M059J (cell line): ENCODE data around the gene KCTD7. TPM values are rescaled to one million over a fixed set of nuclear protein-coding genes. Genes with fewer than 3 reads are reported as not detected.
"Not testable (repeated sequence)": the region's sequence is repeated elsewhere in the genome, so short reads cannot be mapped to it uniquely, and the experiment has no call there.

Source experiments
- DNase-seq: peaks from one replicate; pipeline ENCODE4 v3.0.0-alpha.2; 2012; ENCODE audit warnings: low read depth
- total RNA-seq: library from RNA; depleted of rRNA; stranded (reverse); fragments of >200 nt; shearing (Covaris generic); gene quantifications from 2 replicates; pipeline ENCODE4 v1.2.3, GENCODE V29; 2014

The KCTD7 gene
- total RNA-seq, 1 experiment from 2014 or later: 8.3 TPM

GRCh38 chr7:66615699-66616098, 13.0 kb upstream of the KCTD7 start:
- no peak for DNase-seq

DNA sequence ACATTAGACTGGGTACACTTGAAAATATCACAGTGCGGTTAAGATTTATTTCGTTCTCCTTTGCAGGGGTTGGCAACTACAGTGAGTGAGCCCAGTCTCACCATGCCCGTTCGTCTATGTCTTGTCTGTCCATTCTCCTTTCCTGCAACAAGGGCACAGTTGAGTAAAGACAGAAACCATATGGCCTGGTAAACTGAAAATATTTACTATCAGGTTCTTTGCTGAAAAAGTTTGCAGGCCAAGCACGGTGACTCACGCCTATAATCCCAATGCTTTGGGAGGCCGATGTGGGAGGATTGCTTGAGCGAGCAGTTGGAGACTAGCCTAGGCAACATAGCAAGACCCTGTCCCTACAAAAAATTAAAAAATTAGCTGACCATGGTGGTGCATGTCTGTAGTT, 11.4 kb upstream of the KCTD7 start:
- DNase-seq: no peak

DNA sequence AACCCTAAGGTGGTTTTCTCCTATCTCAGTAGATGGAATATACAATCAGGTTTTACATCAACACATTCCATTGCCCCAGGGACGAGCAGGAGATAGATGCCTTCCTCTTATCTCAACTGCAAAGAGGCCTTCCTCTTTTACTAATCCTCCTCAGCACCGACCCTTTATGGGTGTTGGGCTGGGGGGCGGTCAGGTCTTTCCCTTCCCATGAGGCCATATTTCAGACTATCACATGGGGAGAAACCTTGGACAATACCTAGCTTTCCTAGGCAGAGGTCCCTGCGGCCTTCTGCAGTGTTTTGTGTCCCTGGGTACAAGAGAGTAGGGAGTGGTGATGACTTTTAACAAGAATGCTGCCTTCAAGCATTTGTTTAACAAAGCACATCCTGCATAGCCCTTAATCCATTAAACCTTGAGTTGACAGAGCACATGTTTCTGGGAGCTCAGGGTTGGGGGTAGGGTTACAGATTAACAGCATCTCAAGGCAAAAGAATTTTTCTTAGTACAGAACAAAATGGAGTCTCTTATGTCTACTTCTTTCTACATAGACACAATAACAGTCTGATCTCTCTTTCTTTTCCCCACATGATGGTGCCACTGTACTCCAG, 9.2 kb upstream of the KCTD7 start:
- not testable (repeated sequence) for DNase-seq

DNA sequence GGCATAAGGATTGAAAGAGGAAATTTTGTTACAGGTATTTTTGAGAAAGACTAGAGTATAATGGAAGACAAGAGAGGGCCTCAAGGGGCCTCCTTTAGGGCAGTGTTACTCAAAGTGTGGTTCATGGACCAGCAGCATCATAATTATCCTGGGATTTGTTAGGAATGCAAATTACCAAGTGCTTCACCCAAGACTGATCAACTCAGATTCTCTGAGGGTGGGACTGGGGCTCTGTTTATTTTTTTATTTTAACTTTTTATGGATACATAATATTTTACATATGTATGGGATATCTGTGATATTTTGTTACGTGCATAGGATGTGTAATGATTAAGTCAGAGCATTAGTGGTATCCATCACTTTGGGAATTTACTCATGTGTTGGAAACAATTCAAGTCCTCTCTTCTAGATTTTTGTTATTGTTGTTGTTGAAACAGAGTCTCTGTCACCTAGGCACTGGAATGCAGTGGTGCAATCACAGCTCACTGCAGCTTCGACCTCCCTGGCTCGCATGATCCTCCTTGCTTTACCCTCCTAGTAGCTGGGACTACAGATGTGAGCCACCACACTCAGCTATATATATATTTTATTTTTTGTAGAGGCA, 2.2 kb upstream of the KCTD7 start:
- peak; percentile 39 for DNase-seq

DNA sequence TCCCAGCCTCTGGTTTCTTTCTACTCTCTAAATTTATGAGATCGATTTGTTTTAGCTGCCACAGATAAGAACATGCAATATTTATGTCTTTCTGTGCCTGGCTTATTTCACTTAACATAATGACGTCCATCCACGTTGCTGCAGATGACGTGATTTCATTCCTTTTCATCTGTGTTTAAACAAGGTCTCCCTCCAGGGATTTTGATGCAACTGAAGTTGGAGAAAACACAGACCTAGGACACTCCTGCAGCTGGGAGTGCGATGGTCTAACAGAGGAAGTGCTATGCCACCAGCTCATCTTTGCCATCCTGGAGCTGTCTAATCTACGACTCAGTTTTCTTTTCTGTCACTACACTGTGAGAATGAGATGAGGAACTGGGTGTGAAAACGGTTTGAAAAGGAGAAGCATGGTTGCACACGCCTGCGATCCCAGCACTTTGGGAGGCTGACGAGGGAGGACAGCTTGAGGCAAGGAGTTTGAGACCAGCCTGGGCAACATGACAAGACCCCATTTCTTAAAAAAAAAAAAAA, 1.5 kb upstream of the KCTD7 start:
- no peak for DNase-seq

GRCh38 chr7:66627881-66628360, 760 bp upstream of the KCTD7 start:
- no peak for DNase-seq

DNA sequence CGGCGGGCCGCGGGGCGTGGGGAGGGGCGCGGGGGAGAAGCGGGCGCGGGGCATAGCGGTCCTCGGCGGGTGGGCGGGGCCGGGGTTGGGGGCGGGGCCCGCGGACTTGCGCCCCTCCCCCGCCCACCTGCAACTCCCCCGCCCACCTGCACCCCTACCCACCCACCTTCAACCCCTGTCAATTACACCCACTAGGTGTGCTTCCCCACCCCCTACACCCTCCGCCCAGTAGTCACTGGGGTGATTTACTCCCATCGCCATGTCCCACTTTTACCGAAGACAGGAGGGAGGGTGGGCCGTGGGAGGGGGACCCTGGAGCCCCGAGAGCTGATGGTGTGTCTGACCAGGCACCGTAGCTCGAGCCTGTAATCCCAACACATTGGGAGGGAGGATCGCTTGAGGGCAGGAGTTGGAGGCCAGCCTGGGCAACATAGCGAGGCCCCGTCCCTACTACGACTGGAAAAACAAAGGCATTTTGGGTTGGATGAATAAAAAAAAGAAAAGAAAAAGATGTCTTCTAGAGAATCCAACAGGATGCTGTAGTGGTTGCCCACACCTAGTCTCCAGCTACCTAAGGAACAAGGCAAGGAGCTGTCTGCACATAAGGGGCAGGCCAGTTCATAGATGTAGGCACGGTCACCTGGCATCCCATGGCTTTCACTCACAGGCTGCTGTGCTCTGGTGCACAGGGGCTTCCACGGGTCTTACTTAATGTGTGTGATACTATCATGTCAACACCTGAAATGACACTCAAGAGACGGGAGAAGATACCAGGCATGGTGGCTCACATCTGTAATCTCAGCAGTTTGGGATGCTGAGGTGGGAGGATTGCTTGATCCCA, 761 bp downstream of the KCTD7 start:
- DNase-seq: no peak

DNA sequence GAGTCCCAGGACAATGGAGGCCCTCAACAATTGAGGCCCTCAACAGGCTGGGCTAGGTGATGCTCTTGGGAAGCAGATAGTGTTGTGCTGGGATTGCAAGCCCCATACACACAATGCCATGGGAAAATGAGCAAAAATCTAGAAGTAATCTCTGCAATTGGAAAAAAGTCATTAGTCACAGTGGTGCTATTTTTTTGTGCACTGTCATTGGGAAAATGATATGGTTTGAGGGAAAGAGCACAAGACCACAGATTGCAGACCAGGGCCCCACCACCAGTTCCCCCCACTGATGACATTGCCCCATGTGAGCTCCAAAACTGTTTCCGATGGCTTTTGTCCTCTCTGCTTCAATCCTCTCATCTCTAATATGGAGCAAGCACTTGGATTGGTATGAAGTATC, 1.9 kb downstream of the KCTD7 start:
- DNase-seq: no peak

DNA sequence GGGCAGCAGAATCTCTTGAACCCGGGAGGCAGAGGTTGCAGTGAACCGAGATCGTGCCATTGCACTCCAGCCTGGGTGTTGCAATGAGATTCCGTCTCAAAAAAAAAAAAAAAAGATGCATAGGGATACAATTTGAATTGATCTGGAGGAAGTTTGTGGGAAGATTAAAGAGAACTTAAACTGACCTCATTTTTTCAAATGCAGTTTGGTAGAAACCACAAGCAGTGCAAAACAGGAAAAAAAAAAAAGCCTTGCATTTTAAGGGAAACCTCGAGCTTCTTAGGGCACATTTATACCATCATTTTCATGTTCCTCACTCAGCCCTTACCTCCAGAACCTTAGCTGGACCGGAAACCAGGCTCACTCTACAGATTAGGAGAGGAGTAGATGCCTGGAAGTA, 2.8 kb downstream of the KCTD7 start:
- no peak for DNase-seq

DNA sequence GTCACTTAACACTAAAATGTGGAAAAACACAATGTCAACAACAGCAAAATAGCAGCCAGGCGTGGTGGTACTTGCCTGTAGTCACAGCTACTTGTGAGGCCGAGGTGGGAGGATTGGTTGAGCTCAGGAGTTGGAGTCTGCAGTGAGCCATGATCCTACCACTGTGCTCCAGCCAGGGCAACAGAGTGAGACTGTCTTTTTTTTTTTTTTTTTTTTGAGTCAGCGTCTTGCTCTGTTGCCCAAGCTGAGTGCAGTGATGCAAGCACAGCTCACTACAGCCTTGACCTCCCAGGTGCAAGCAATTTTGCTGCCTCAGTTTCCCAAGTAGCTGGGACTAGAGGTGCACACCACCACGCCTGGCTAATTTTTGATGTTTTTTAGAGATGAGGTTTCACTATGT, 6.1 kb downstream of the KCTD7 start:
- DNase-seq: no peak

- not testable (repeated sequence) for DNase-seq
Measured at GRCh38 chr7:66635322-66635981, 6.8 kb downstream of the KCTD7 start.

- peak; percentile 73 for DNase-seq
Measured at GRCh38 chr7:66635982-66636546, 7.4 kb downstream of the KCTD7 start.

GRCh38 chr7:66638309-66639099, 9.8 kb downstream of the KCTD7 start:
- no peak for DNase-seq

DNA sequence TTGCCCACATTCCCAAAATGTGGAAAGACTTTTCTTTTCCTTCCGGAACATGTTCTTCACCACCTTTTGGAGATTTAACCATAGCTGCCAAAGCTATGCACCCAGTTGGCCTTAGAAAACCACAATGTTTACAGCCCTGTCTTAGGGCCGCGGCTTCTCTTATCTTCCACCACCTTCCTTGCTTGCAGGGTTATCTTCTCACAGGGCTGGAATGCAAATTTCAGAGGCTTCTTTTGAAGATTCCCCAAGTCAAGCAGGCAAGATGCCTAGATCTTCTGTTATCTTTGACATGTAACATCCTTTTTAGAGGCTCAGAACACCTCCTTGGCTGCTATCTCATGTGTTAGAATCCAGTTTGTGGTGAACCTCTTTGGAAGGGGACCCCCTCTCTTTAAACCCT, 11.1 kb downstream of the KCTD7 start:
- no peak for DNase-seq

DNA sequence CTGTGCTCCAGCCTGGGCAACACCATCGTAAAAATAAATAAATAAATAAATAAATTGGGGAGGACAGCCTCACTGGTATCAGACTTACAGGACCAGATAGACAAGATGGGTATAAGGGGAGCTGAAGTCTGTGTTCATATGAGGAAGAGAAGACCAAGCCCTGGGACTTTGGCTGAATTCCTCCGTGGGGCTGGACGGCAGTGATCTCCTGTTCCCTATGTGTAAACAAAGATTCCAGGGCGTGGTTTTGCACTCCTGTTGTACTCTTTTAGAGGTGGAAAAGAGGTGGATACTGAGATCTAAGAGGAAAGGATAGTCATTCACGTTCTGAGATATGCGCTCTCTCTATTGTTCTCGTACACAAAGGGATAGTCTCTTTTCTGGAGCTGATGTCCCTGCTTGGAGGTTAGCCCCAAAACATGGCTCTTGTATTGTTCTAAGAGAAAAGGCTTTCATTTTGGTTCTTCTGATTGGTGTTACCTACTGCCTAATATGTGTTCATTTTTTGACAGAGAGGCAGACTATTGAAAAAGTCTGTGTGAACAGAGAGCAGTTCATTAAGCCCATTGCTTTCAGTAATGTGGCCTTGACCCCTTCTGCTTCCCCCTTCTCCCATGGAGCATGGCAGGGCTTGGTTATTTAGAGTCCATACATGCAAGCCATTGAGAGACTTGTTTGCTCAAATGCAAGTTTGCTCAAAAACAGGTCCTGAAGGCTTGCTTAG, 12.3 kb downstream of the KCTD7 start:
- no peak for DNase-seq

GRCh38 chr7:66641526-66641871, 12.8 kb downstream of the KCTD7 start:
- no peak for DNase-seq

DNA sequence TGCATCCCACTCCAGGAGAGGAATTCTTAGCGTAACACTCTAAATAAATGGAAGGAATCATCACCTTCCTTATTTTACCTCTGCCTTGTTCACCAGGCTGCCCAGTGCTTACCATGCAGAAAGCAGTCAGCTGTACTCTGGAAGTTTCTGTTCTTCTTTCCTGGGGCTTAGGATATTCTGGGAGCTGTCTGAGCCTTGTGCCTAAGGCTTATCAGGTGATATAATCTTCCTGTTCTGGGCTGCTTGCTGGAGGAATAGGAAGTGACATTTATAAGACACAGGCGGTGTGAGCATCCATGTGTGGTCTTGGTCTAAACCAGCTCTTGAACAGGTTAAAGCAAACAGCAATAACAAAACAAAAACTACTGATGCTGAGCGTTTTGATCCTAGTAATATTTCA, 13.5 kb downstream of the KCTD7 start:
- no peak for DNase-seq

- no peak for DNase-seq
Measured at GRCh38 chr7:66642932-66643331, 14.3 kb downstream of the KCTD7 start.

GRCh38 chr7:66643395-66643794, 14.7 kb downstream of the KCTD7 start:
- no peak for DNase-seq

DNA sequence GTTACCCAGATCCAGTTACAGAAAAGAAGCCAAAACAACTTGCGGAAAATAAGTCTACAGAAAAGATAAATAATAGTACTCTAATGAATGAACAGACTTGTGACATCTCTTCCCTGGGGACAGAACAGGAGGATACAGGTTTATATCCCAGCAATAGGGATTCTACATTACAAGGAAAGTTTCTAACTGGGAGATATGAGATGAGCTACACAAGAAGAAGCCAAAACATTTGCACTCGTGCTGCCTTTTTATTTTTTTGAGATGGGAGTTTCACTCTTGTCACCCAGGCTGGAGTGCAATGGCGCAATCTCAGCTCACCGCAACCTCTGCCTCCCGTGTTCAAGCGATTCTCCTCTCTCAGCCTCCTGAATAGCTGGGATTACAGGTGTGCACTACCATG, 22.3 kb downstream of the KCTD7 start:
- DNase-seq: not testable (repeated sequence)
